DMS 273 treated with DMSO at 0.1 percent for 48 hours (cell line): ENCODE measurements around the gene CLEC19A.

ENCODE experiments used
- DNase-seq: peaks from one replicate; lab custom pipeline; 2025; lab: John Stamatoyannopoulos, UW

Gene CLEC19A

DNA sequence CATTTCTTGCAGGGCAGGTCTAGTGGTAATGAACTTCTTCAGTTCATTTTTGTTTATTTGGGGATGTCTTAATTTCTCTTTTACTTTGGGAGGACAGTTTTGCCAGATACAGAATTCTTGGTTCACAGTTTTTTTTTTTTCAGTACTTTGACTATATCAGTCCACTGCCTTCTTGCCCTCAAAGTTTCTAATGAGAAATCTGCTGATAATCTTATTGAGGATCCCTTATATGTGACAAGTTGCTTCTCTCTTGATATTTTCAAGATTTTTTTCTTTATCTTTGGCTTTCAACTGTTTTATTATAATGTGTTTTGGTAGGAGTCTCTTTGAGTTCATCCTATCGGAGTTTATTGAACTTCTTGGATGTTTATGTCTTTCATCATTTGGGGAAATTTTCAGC is 42.8 kb downstream of the CLEC19A start:
- no peak for DNase-seq

DNA sequence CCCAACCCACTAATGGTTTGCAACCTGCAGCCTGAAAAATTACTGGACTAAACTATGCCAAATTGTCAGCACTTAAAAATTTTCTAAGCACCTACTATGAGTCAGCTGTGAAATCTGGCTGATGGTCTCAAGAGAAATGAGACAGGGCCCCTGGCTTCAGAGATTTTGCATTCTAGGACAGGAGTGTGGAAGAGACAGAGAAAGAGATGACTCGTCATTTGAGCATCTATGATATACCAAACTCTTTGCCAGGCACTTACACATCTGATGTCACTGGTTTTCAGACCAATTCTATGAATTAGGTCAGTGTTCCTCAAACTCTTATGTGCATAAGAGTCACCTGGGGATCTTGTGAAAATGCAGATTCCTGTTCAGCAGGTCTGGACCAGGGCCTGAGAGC is 44.4 kb downstream of the CLEC19A start:
- no peak for DNase-seq

- DNase-seq = no peak
Measured at GRCh38 chr16:19330841-19331397, 45.4 kb downstream of the CLEC19A start.

DNA sequence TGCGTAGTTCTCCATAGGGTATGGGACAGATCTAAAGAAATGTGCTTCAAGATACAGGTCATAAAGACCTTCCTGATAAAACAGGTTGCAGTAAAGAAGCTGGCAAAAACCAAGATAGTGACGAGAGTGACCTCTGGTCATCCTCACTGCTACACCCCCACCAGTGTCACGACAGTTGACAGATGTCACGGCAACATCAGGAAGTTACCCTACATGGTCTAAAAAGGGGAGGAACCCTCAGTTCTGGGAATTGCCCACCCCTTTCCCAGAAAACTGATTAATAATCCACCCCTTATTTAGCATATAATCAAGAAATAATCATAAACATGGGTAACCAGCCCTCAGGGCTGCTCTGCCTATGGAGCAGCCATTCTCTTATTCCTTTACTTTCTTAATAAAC is 46.3 kb downstream of the CLEC19A start:
- DNase-seq = no peak

GRCh38 chr16:19338335-19338734 is 52.8 kb downstream of the CLEC19A start:
- DNase-seq = peak; percentile 35

GRCh38 chr16:19344224-19344801 is 58.8 kb downstream of the CLEC19A start:
- no peak for DNase-seq

DNA sequence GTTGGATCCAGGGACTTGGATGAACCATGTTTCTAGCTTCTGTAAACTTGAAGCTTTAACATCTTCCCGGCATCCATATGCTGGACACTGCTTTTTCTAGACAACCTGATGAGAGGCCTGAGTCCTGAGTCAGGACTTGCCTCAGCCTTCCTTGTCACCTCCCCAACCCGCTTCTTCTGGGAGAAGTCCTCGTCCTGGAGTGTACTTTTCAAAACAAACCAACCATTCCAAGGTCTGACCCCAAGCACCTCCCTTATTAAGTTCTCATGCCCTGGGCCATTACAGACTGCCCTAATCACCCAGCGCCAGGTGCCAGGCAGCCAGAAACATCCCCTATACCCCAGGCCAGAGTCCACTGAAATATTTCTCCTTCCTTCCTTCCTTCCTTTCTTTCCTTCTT is 59.4 kb downstream of the CLEC19A start:
- no peak for DNase-seq

- DNase-seq = peak; percentile 64
Measured at GRCh38 chr16:19346335-19346922, 60.9 kb downstream of the CLEC19A start.

DNA sequence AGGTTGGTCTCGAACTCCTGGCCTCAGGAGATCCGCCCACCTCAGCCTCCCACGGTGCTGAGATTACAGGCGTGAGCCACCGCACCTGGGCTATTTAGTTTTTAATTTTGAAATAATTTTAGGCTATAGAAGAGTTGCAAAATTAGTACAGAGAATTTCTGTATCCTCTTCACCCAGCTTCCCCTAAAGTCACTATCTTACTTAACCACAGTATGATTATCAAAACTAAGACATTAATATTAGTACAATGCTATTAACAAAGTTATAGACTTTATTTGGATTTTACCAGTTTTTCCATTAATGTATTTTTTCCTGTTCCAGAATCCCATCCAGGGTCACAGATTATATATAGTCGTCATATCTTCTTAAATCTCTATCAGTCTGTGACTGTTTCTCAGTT is 62.6 kb downstream of the CLEC19A start:
- no peak for DNase-seq

DNA sequence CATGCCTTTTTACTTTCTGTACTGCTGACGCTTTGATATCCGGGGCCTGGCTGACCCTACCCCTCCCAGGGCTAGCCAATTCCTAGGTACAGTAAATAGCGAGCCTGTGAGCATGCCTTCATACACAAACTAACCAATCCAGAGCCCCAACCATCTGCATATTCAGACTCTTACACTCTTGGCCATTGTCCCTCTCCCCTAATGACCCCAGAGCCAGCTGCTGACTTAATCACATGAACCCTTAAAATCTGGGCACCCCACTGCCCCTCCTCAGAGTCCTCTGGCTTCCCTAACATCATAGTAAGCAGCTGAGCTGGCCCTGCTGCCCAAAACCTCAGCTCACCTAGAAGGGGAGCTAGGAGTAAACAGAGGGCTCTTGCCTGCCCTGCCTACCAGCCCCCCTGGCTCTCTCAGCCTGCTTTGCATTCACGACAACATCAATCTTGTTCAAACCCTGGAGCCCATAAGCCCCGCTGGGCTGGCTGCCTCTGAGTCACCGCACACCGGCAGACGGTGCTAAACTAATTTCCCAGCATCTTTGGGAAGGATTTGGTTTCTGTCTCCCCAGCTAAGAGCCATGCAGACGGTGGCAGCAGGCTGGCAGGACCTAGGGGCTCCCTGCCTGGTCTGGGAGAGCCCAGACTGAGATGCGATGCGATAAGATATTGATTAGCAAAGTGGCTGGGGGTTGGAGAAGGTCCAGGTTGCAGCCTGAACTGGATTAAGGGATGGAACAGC is 63.2 kb downstream of the CLEC19A start:
- DNase-seq = peak; percentile 92

GRCh38 chr16:19354371-19354770 is 68.8 kb downstream of the CLEC19A start:
- no peak for DNase-seq

DNA sequence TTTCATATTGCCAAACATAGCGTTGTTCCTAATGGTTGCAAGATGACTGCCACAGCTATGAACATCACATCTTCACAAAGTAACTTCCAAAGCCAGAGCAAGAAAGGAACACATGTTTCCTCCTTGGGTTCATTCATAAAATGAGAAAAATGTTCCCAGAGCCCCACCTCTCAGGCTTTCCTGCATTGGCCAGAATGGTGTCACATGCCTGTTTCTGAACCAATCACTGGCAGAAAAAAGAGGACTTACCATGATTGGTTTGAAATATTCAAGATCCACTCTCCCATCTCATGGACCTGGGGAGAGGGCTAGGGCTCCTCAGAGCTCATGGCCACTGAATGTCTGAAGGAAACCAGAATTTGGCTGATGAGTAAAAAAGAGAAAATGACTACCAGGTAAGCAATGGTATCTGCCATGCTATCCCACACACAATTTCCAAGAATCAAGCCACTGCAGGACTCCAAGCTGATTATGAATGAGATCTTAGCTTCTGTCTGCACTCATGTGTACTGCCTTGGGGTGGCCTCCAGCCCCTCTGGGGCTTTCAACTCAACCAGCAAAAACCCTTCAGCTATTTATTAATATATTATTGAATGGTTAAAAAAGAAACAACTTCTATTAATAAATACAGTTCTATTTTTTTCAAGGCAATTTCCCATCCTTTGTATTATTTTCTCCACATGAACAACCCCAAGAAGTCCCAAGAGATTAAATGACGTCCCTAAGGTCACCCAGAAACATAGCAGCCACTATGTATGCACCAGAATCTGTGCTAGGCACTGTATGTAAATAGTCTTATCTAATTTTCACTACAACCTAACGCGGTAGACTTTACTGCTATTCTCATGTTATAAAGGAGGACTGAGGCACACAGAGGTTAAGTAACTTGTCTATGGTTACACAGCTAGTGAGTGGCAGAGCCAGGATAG is 70.8 kb downstream of the CLEC19A start:
- no peak for DNase-seq

- no peak for DNase-seq
Measured at GRCh38 chr16:19359556-19359955, 74.0 kb downstream of the CLEC19A start.
